PC-9 (cell line): Measurements from ENCODE around the gene COL13A1. TPM values are rescaled to one million over a fixed set of nuclear protein-coding genes. Genes with fewer than 3 reads are reported as not detected.

Experiments used
- BruUV-seq: library from RNA; stranded (reverse); fragments of 400-500 nt; replicated peaks from 2 replicates; lab custom pipeline; 2021; lab: Mats Ljungman, UMichigan
- CTCF ChIA-PET: fragments of 300-600 bp; sonication (Branson Sonifier 250); formaldehyde crosslinking; loops from one replicate; lab custom pipeline; 2022; ENCODE audit warnings: antibody characterized with exemption; lab: Charles Lee
- POLR2A ChIA-PET: fragments of 300-600 bp; sonication (Branson Sonifier 250); formaldehyde crosslinking; loops from one replicate; lab custom pipeline; 2022; ENCODE audit warnings: antibody characterized with exemption; ENCODE audit not compliant: unreplicated experiment; lab: Charles Lee
- DNase-seq, 2 experiments: peaks; one replicate each; pipeline versions ENCODE4 v3.0.0 to v3.0.0-alpha.2; 2015 to 2022; ENCODE audit warnings: mixed read lengths in 1 of 2
- H2AFZ ChIP-seq: fragments of 200-600 bp; sonication (generic); 2 replicates; pipeline ENCODE4 v1.8.1; 2017; ENCODE audit warnings: antibody characterized with exemption
- H3F3A ChIP-seq: fragments of 200-600 bp; sonication (generic); 2 replicates; pipeline ENCODE4 v1.8.1; 2017; ENCODE audit warnings: antibody characterized with exemption, mild to moderate bottlenecking, low read depth; ENCODE audit not compliant: insufficient read depth
- H3K27ac ChIP-seq: fragments of 200-600 bp; sonication (generic); 2 replicates; pipeline ENCODE4 v1.6.1; 2016; ENCODE audit warnings: mixed run types
- H3K27me3 ChIP-seq: fragments of 200-600 bp; sonication (generic); 2 replicates; pipeline ENCODE4 v1.6.1; 2016; ENCODE audit warnings: low read depth, mixed run types; ENCODE audit not compliant: insufficient read depth
- H3K36me3 ChIP-seq: fragments of 200-600 bp; sonication (generic); 2 replicates; pipeline ENCODE4 v1.6.1; 2016; ENCODE audit warnings: low read depth, mixed run types
- H3K4me1 ChIP-seq: fragments of 200-600 bp; sonication (generic); replicated peaks from 2 replicates; pipeline ENCODE4 v1.6.1; 2016; ENCODE audit warnings: mixed run types; ENCODE audit not compliant: insufficient read depth
- H3K4me2 ChIP-seq: fragments of 200-600 bp; sonication (generic); 2 replicates; pipeline ENCODE4 v1.6.1; 2017; ENCODE audit warnings: mixed run types
- H3K4me3 ChIP-seq: fragments of 200-600 bp; sonication (generic); 2 replicates; pipeline ENCODE4 v1.6.1; 2016; ENCODE audit warnings: mixed run types
- H3K79me2 ChIP-seq: fragments of 200-600 bp; sonication (generic); 2 replicates; pipeline ENCODE4 v1.6.1; 2017; ENCODE audit warnings: low read depth, mixed run types
- H3K9me2 ChIP-seq: fragments of 200-600 bp; sonication (generic); 2 replicates; pipeline ENCODE4 v1.8.1; 2017; ENCODE audit warnings: mild to moderate bottlenecking; ENCODE audit not compliant: insufficient read depth
- H3K9me3 ChIP-seq: fragments of 200-600 bp; sonication (generic); 2 replicates; pipeline ENCODE4 v1.8.1; 2016; ENCODE audit warnings: low read depth; ENCODE audit not compliant: insufficient read depth
- H4K20me1 ChIP-seq: fragments of 200-600 bp; sonication (generic); 2 replicates; pipeline ENCODE4 v1.8.1; 2017; ENCODE audit not compliant: insufficient read depth
- CTCF ChIP-seq: fragments of 200-600 bp; sonication (generic); conservative IDR thresholded peaks from 2 replicates; pipeline ENCODE4 v1.6.1; 2017; ENCODE audit warnings: mixed run types, antibody characterized with exemption, mild to moderate bottlenecking, moderate library complexity
- EZH2 ChIP-seq: fragments of 200-600 bp; sonication (generic); IDR thresholded peaks from 2 replicates; pipeline ENCODE4 v1.8.0; 2017; ENCODE audit warnings: antibody characterized with exemption, low read depth
- intact Hi-C: fragments of 100-400 bp; cut with micrococcal nuclease; formaldehyde crosslinking; loops from one replicate; pipeline ENCODE4 v1.10.0; 2022; ENCODE audit not compliant: unreplicated experiment
- total RNA-seq: library from RNA; stranded (reverse); gene quantifications from 2 replicates; pipeline ENCODE4 v1.2.3, GENCODE V29; 2021

The COL13A1 gene
- total RNA-seq, 1 experiment from 2014 or later, result 1.6 TPM

- no peaks in the 10 kb centered on the region for H3K9me3 ChIP-seq
- TF ChIP-seq EZH2 (no peak), CTCF (peak; percentile 96)
- H3K36me3 ChIP-seq, result no peaks in the 10 kb centered on the region
- no peak overlapping the region for H3K27ac ChIP-seq
- no peaks in the 10 kb centered on the region for H3K27me3 ChIP-seq
- H3K79me2 ChIP-seq, result no peaks in the 10 kb centered on the region
- CTCF ChIA-PET, result interaction anchor here (0.5 to 1.7 kb wide), 10 partner anchors 10 to 152 kb away, joined by 3 to 7 read pairs (median 4); no protein-coding TSS in a partner anchor
- intact Hi-C loops, result loop anchor here (1.0 to 10.0 kb wide), 9 partner anchors 31 to 400 kb away; partner anchors contain the start of gene COL13A1
- no peak overlapping the region for H3K4me3 ChIP-seq
- H3K4me1 ChIP-seq, result no peaks in the 10 kb centered on the region
- POLR2A ChIA-PET, result interaction anchor here (0.6 kb wide), 2 partner anchors 450 to 476 kb away, joined by 5 to 9 read pairs; no protein-coding TSS in a partner anchor
- no peaks in the 10 kb centered on the region for H3F3A ChIP-seq
- H4K20me1 ChIP-seq, result no peaks in the 10 kb centered on the region
- no peaks in the 10 kb centered on the region for H3K9me2 ChIP-seq
- H2AFZ ChIP-seq, result no peak overlapping the region
- no TSS peak for BruUV-seq
- peak in 1 of 2 experiments; percentile 72 for DNase-seq
- H3K4me2 ChIP-seq, result no peak overlapping the region
These were observed 112.9 kb downstream of the COL13A1 start for GRCh38 chr10:69914398-69915214.

GRCh38 chr10:69915215-69915560, 113.5 kb downstream of the COL13A1 start:
- H3K4me1 ChIP-seq, result no peaks in the 10 kb centered on the region
- no TSS peak for BruUV-seq
- H3K27ac ChIP-seq, result no peak overlapping the region
- H3K36me3 ChIP-seq, result no peaks in the 10 kb centered on the region
- POLR2A ChIA-PET, result interaction anchor here (0.6 kb wide), 2 partner anchors 449 to 477 kb away, joined by 5 to 9 read pairs; no protein-coding TSS in a partner anchor
- H2AFZ ChIP-seq, result no peak overlapping the region
- H3F3A ChIP-seq, result no peaks in the 10 kb centered on the region
- no peaks in the 10 kb centered on the region for H3K79me2 ChIP-seq
- no peak for DNase-seq
- H4K20me1 ChIP-seq, result no peaks in the 10 kb centered on the region
- CTCF ChIA-PET, result interaction anchor here (0.5 to 1.7 kb wide), 9 partner anchors 11 to 472 kb away, joined by 3 to 7 read pairs (median 4); no protein-coding TSS in a partner anchor
- H3K4me3 ChIP-seq, result no peak overlapping the region
- TF ChIP-seq CTCF, result no peak
- no peak for TF ChIP-seq EZH2
- intact Hi-C loops, result loop anchor here (10.0 kb wide), 1 partner anchor 400 kb away; no protein-coding TSS in a partner anchor
- no peaks in the 10 kb centered on the region for H3K9me3 ChIP-seq
- H3K9me2 ChIP-seq, result no peaks in the 10 kb centered on the region
- H3K4me2 ChIP-seq, result no peak overlapping the region
- no peaks in the 10 kb centered on the region for H3K27me3 ChIP-seq

- Histone ChIP-seq H3F3A (no peaks in the 10 kb centered on the region), H3K27ac (no peak overlapping the region), H3K4me1 (no peaks in the 10 kb centered on the region), H3K36me3 (no peaks in the 10 kb centered on the region), H3K4me2 (no peak overlapping the region), H3K27me3 (no peaks in the 10 kb centered on the region), H3K9me3 (no peaks in the 10 kb centered on the region), H3K4me3 (no peak overlapping the region), H4K20me1 (no peaks in the 10 kb centered on the region), H2AFZ (no peak overlapping the region), H3K9me2 (no peaks in the 10 kb centered on the region), H3K79me2 (no peaks in the 10 kb centered on the region)
- POLR2A ChIA-PET, result no interaction called here
- intact Hi-C loops, result loop anchor here (10.0 kb wide), 1 partner anchor 401 kb away; no protein-coding TSS in a partner anchor
- no TSS peak for BruUV-seq
- CTCF ChIA-PET, result no interaction called here
- DNase-seq, result no peak
- TF ChIP-seq EZH2, result no peak
- no peak for TF ChIP-seq CTCF
These were observed 114.4 kb downstream of the COL13A1 start for GRCh38 chr10:69916118-69916517.
